Measurements from ENCODE around the gene MANBA.

MANBA gene

DNA sequence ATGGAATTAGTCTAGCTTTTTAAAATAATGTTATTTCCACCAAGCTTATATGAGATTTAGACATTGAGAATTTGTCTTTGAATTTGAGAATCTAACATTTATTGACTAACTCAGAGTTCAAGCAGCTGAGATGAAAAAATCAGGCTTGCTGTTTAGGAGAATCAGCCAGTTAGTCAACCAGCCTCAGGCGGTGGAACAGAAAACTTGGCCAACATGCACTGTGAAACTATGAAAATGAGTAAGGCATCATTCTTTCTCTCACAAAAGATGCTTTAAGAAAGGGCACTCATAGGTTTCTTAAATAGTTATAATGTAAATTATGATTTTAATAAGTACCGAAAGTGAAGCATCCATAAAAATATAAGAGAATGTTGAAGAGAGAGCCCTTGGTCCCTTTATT lies 175.4 kb downstream of the MANBA start:
- no peak for DNase-seq

DNA sequence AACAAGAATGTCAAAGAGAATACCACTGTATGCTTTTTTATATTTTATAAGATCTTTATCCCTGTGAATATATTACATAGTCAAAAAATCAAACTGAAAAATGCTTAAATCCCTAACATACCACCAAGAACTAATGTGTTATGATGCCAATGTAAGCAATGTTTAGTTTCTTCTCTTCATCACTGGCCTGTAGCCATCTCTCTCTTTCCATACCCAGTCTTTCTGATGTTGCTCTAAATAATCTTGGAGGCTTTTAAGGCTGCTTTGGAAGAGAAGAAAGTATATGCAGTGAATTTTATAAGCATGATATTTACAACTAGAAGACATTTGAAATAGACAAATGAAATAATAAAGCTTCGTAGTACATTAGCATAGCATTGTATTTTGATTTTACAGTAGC lies 176.7 kb downstream of the MANBA start:
- no peak for DNase-seq
